Measurements from ENCODE around the gene ZNF329. TPM values are rescaled to one million over a fixed set of nuclear protein-coding genes. Genes with fewer than 3 reads are reported as not detected.

The ZNF329 gene
- total and polyA plus RNA-seq, 2 of the 13 experiments (the other 11 are each of a cell fraction or from before 2014, with no cell fraction given) = 3.8 to 9.6 TPM

GRCh38 chr19:58182989-58183816 lies 32.6 kb upstream of the ZNF329 start, which contains the start of gene ZNF274 (continued):
- TF ChIP-seq ZHX1 (CRISPR knock-in tag; IDR thresholded peaks at IDR 0.05; ENCODE audit: low read depth) = peak; percentile 92
- no peak for TF ChIP-seq TERF1 (CRISPR knock-in tag; IDR thresholded peaks at IDR 0.05)
- no peak for TF ChIP-seq RORA (CRISPR knock-in tag; IDR thresholded peaks at IDR 0.05)
- peak; percentile 90 for TF ChIP-seq CENPT (CRISPR knock-in tag; IDR thresholded peaks at IDR 0.05; ENCODE audit: low read depth)
- peak; percentile 96 for TF ChIP-seq ZNF329 (CRISPR knock-in tag; IDR thresholded peaks at IDR 0.05; ENCODE audit: low read depth)
- peak; percentile 58; the same call in 1 of the 2 replicates for TF ChIP-seq ZNF558 (CRISPR knock-in tag; IDR thresholded peaks at IDR 0.05; ENCODE audit: borderline replicate concordance)
- TF ChIP-seq E2F2 (CRISPR knock-in tag; IDR thresholded peaks at IDR 0.05; ENCODE audit: borderline replicate concordance) = no peak
- peak; percentile 83; the same call in 1 of the 2 replicates for TF ChIP-seq ZBTB10 (CRISPR knock-in tag; IDR thresholded peaks at IDR 0.05; ENCODE audit: borderline replicate concordance)
- no peak for TF ChIP-seq CHCHD3 (CRISPR knock-in tag; IDR thresholded peaks at IDR 0.05)
- no peak for TF ChIP-seq NPAS2 (CRISPR knock-in tag; IDR thresholded peaks at IDR 0.05; ENCODE audit: borderline replicate concordance)
- no peak for TF ChIP-seq NFATC3 (CRISPR knock-in tag; IDR thresholded peaks at IDR 0.05)
- TF ChIP-seq EP300 (IDR thresholded peaks at IDR 0.05; ENCODE audit: low read depth in 2 of 2, low read length in 2 of 2) = no peak
- TF ChIP-seq EP300 (CRISPR knock-in tag; IDR thresholded peaks at IDR 0.05; ENCODE audit: borderline replicate concordance) = no peak; the same call in 1 of the 2 replicates
- TF ChIP-seq ZBTB37 (CRISPR knock-in tag; IDR thresholded peaks at IDR 0.05) = no peak
